Hepatocyte (in vitro differentiated cells): ENCODE results near the gene SENP1.

Experiments
- EZH2 ChIP-seq: fragments of 200-600 bp; sonication (generic); IDR thresholded peaks from 2 replicates; pipeline ENCODE4 v1.6.1; 2016; ENCODE audit warnings: antibody characterized with exemption, mild to moderate bottlenecking, borderline replicate concordance
- TF ChIP-seq, protein P1 (sequence below): fragments of 200-600 bp; sonication (generic); IDR thresholded peaks from 2 replicates; pipeline ENCODE4 v1.5.1; 2016; ENCODE audit warnings: antibody characterized with exemption, mild to moderate bottlenecking; ENCODE audit not compliant: poor library complexity

DNA sequence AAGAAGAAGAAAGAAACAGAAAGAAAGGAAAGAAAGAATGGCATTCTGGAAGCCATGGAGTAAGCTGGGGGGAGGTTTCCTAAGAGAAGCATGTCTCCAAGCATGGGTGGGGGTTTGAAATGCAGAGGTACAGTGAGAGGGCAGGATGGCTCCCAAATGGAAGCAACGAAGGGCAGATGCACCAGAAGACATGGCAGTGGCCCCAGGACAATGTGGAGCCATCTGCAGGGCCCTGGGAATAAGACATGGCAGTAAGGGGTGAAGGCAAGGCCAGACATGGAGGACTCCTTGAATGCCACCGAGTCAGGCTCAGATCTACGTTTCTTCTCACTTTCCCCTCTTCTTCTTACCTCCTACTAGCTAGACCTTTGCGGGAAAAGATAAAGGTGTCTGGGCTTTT is 96.9 kb downstream of the SENP1 start:
- TF ChIP-seq, protein P1, sequence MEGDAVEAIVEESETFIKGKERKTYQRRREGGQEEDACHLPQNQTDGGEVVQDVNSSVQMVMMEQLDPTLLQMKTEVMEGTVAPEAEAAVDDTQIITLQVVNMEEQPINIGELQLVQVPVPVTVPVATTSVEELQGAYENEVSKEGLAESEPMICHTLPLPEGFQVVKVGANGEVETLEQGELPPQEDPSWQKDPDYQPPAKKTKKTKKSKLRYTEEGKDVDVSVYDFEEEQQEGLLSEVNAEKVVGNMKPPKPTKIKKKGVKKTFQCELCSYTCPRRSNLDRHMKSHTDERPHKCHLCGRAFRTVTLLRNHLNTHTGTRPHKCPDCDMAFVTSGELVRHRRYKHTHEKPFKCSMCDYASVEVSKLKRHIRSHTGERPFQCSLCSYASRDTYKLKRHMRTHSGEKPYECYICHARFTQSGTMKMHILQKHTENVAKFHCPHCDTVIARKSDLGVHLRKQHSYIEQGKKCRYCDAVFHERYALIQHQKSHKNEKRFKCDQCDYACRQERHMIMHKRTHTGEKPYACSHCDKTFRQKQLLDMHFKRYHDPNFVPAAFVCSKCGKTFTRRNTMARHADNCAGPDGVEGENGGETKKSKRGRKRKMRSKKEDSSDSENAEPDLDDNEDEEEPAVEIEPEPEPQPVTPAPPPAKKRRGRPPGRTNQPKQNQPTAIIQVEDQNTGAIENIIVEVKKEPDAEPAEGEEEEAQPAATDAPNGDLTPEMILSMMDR = no peak
- TF ChIP-seq EZH2 = no peak
